Gastrocnemius medialis (tissue), 4 donors: ENCODE measurements around the gene ESF1. TPM values are rescaled to one million over a fixed set of nuclear protein-coding genes. Genes with fewer than 3 reads are reported as not detected.
"Not testable (repeated sequence)": the region's sequence is repeated elsewhere in the genome, so short reads cannot be mapped to it uniquely, and the experiment has no call there.

Source experiments
- ATAC-seq, 2 donors: fragments of 150-250 bp; one replicate each; pipeline ENCODE4 v1.9.1; 2016
- DNase-seq, 2 donors: peaks; one replicate each; pipeline ENCODE4 v3.0.0-alpha.2; 2019
- H3K27ac ChIP-seq, 4 donors: fragments of 200-600 bp; sonication (generic); 1 replicate in 1 of 4; 2 replicates in 3 of 4; pipeline ENCODE4 v1.5.1; 2016 to 2018; ENCODE audit warnings: mild to moderate bottlenecking in 2 of 4, moderate library complexity in 1 of 4
- H3K27me3 ChIP-seq, 3 donors: fragments of 200-600 bp; sonication (generic) in 2 of 3; 1 replicate in 1 of 3; 2 replicates in 2 of 3; pipeline versions ENCODE4 v1.5.1 to v1.6.0; 2016 to 2019; ENCODE audit warnings: mild to moderate bottlenecking in 1 of 3, moderate library complexity in 1 of 3
- H3K36me3 ChIP-seq, 2 donors: fragments of 200-600 bp; sonication (generic) in 1 of 2; one replicate each; pipeline ENCODE4 v1.5.1; 2017 to 2018
- H3K4me1 ChIP-seq, 2 donors: fragments of 200-600 bp; sonication (generic) in 1 of 2; one replicate each; pipeline ENCODE4 v1.5.1; 2016 to 2017; ENCODE audit warnings: mild to moderate bottlenecking in 2 of 2
- H3K4me3 ChIP-seq, 4 donors: fragments of 200-600 bp; sonication (generic) in 3 of 4; 1 replicate in 1 of 4; 2 replicates in 3 of 4; pipeline ENCODE4 v1.5.1; 2016 to 2019; ENCODE audit warnings: mild to moderate bottlenecking in 2 of 4
- H3K9me3 ChIP-seq, 3 donors: fragments of 200-600 bp; sonication (generic) in 2 of 3; 1 replicate in 1 of 3; 2 replicates in 2 of 3; pipeline ENCODE4 v1.5.1; 2016 to 2019
- CTCF ChIP-seq, 5 experiments: fragments of 450-650 bp in 3 of 5; fragments of 200-600 bp in 2 of 5; sonication (generic) in 2 of 5; IDR thresholded peaks in 4 of 5; conservative IDR thresholded peaks in 1 of 5; 1 replicate in 4 of 5; 2 replicates in 1 of 5; pipeline ENCODE4 v1.5.1; 2016 to 2019; ENCODE audit warnings: antibody characterized with exemption in 5 of 5, mild to moderate bottlenecking in 3 of 5, moderate library complexity in 3 of 5
- POLR2A ChIP-seq, 2 donors: fragments of 450-650 bp; IDR thresholded peaks; one replicate each; pipeline ENCODE4 v1.6.1; 2017; ENCODE audit warnings: antibody characterized with exemption in 2 of 2, mild to moderate bottlenecking in 2 of 2, moderate library complexity in 2 of 2
- in situ Hi-C, 4 donors: fragments of 200-750 bp; cut with MboI; loops; one replicate each; pipeline versions ENCODE4 v1.15.0 to v1.8.0; 2017; ENCODE audit warnings: low sequenced_read_pairs in 4 of 4
- intact Hi-C: fragments of 100-400 bp; cut with DNase I; formaldehyde crosslinking; loops from one replicate; pipeline ENCODE4 v1.15.1; 2023; ENCODE audit warnings: low total_unique reads
- total RNA-seq, 4 donors: library from RNA; depleted of rRNA; stranded (reverse); fragments of >200 nt; gene quantifications; one replicate each; pipeline versions ENCODE4 v1.1.0 to v1.2.3, GENCODE V29; 2016

The ESF1 gene
- total RNA-seq, 4 donors from 2014 or later: 8.6 to 12.2 (median 10.8) TPM

GRCh38 chr20:13770141-13770540, 14.6 kb downstream of the ESF1 start:
- no peaks in the 10 kb centered on the region for H3K4me1 ChIP-seq
- ATAC-seq (no peak), DNase-seq (no peak)
- in situ Hi-C loops (loop anchor here (5.0 to 25.0 kb wide), 5 partner anchors 283 to 658 kb away; no protein-coding TSS in a partner anchor), intact Hi-C loops (loop anchor here (5.0 kb wide), 1 partner anchor 653 kb away; no protein-coding TSS in a partner anchor)
- no peaks in the 10 kb centered on the region for H3K9me3 ChIP-seq
- H3K27ac ChIP-seq: no peak overlapping the region
- peaks cover 6 to 89% of the 10 kb centered on the region in 2 donors for H3K36me3 ChIP-seq
- no peaks in the 10 kb centered on the region for H3K27me3 ChIP-seq
- H3K4me3 ChIP-seq: no peak overlapping the region
- no peak for TF ChIP-seq POLR2A (IDR thresholded peaks at IDR 0.05)
- no peak for TF ChIP-seq CTCF (IDR thresholded peaks at IDR 0.05 in 4 of 5, conservative IDR thresholded peaks at IDR 0.05 in 1 of 5)

GRCh38 chr20:13765868-13766416, 18.8 kb downstream of the ESF1 start:
- H3K27me3 ChIP-seq: no peaks in the 10 kb centered on the region
- no peak overlapping the region for H3K27ac ChIP-seq
- peaks cover 9 to 77% of the 10 kb centered on the region in 2 donors for H3K36me3 ChIP-seq
- no peak overlapping the region for H3K4me3 ChIP-seq
- in situ Hi-C loops (loop anchor here in 2 of 4 donors (25.0 kb wide), 3 partner anchors 279 to 654 kb away; no protein-coding TSS in a partner anchor), intact Hi-C loops (no loop called here)
- H3K9me3 ChIP-seq: no peaks in the 10 kb centered on the region
- no peak for DNase-seq
- no peak for TF ChIP-seq CTCF (IDR thresholded peaks at IDR 0.05 in 4 of 5, conservative IDR thresholded peaks at IDR 0.05 in 1 of 5)
- no peak for TF ChIP-seq POLR2A (IDR thresholded peaks at IDR 0.05)
- H3K4me1 ChIP-seq: no peaks in the 10 kb centered on the region
- ATAC-seq: no peak

GRCh38 chr20:13765299-13765698, 19.4 kb downstream of the ESF1 start:
- H3K27me3 ChIP-seq: no peaks in the 10 kb centered on the region
- in situ Hi-C loops: loop anchor here in 2 of 4 donors (25.0 kb wide), 3 partner anchors 278 to 653 kb away; no protein-coding TSS in a partner anchor
- ATAC-seq (no peak), DNase-seq (no peak)
- no peaks in the 10 kb centered on the region for H3K4me1 ChIP-seq
- H3K27ac ChIP-seq: no peak overlapping the region
- H3K36me3 ChIP-seq: peaks cover 9 to 71% of the 10 kb centered on the region in 2 donors
- intact Hi-C loops: no loop called here
- no peak for TF ChIP-seq POLR2A (IDR thresholded peaks at IDR 0.05)
- no peak overlapping the region for H3K4me3 ChIP-seq
- H3K9me3 ChIP-seq: no peaks in the 10 kb centered on the region

GRCh38 chr20:13760451-13760946, 24.2 kb downstream of the ESF1 start:
- H3K4me3 ChIP-seq, intact Hi-C loops, H3K27ac ChIP-seq, DNase-seq, H3K9me3 ChIP-seq, H3K27me3 ChIP-seq, ATAC-seq, H3K4me1 ChIP-seq: not testable (repeated sequence)
- in situ Hi-C loops: loop anchor here in 2 of 4 donors (25.0 kb wide), 3 partner anchors 273 to 648 kb away; no protein-coding TSS in a partner anchor
- H3K36me3 ChIP-seq: peaks cover 3 to 39% of the 10 kb centered on the region in 2 donors

- Histone ChIP-seq H3K4me3 (no peak overlapping the region), H3K36me3 (peaks cover 3 to 27% of the 10 kb centered on the region in 2 donors), H3K9me3 (no peaks in the 10 kb centered on the region), H3K4me1 (no peaks in the 10 kb centered on the region), H3K27ac (no peak overlapping the region), H3K27me3 (no peaks in the 10 kb centered on the region)
- intact Hi-C loops: loop anchor here (5.0 kb wide), 1 partner anchor 212 kb away; no protein-coding TSS in a partner anchor
- in situ Hi-C loops: loop anchor here in 2 of 4 donors (25.0 kb wide), 3 partner anchors 272 to 647 kb away; no protein-coding TSS in a partner anchor
- TF ChIP-seq POLR2A (IDR thresholded peaks at IDR 0.05) (no peak), CTCF (IDR thresholded peaks at IDR 0.05 in 4 of 5, conservative IDR thresholded peaks at IDR 0.05 in 1 of 5) (no peak)
- DNase-seq (no peak), ATAC-seq (no peak)
Observed at GRCh38 chr20:13758884-13759283, 25.8 kb downstream of the ESF1 start.
